ENCODE measurements around the gene RELB. TPM values are rescaled to one million over a fixed set of nuclear protein-coding genes. Genes with fewer than 3 reads are reported as not detected.

Gene RELB
- polyA plus RNA-seq, 3 donors: 4.0 to 7.8 (median 6.2) TPM

DNA sequence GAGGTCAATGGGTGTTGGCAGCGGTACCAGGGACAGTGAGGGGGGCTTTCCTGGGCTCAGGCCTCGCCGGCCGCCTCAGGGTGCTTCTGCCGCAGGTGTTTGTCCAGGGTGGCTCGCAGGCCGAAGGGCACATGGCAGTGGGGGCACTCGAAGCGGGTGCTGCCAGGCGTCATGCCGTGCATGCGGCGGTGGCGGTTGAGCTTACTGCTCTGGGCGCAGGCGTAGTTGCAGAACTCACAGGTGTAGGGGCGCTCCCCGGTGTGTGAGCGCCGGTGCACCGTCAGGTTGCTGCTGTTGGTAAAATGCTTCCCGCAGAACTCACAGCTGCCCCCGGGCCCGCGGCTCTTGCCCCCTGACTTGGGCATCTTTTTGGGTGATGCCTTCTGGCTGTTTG is 70.3 kb downstream of the RELB start:
- DNase-seq (ENCODE audit: extremely low read depth in 1 of 11, low read depth in 9 of 11, low spot score in 4 of 11): no peak

GRCh38 chr19:45071969-45072790 is 70.9 kb downstream of the RELB start:
- no peak for DNase-seq (ENCODE audit: extremely low read depth in 1 of 11, low read depth in 9 of 11, low spot score in 4 of 11)

- DNase-seq (ENCODE audit: extremely low read depth in 1 of 11, low read depth in 9 of 11, low spot score in 4 of 11): no peak
Measured at GRCh38 chr19:45074744-45075300, 73.6 kb downstream of the RELB start.

- DNase-seq (ENCODE audit: extremely low read depth in 1 of 11, low read depth in 9 of 11, low spot score in 4 of 11): no peak
Measured at GRCh38 chr19:45075301-45076028, 74.2 kb downstream of the RELB start.

DNA sequence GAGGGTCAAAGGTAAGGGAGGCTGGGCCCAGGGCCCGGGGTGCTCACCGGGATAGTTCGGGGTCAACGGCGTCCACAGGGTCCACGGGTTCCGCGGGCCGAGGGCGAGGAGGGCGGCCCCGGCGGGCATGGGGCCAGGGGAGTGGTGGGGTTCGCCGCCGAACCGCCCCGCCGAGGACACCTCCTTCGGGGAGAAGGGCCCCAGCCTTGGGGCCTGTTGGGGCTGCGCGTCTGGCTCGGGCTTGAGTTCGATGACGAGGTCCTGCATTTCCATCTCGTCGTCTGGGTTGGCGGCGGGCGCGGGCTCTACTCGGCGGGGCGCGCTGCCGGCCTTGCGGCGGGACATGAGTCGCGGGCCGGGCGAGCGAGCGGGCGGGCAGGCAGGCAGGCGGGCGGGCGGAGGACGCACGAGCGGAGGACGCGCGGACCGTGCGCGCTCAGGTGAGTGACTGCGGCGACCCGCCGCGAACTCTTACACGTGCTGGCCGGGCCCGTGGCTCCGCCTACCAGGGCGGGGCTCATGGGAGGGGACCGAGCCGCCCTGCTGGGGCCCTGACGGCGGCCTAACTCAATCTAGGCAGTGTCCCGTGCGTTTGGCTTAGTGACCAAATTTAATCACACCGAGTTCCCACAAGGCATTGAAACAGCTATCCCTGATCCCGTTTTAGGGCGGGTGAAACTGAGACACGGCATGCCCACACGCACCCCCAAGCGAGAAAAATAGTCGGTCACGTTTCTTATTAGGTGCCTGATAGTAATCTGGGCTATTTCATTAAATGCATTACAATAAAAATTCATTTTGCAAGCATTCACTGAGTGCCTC is 75.0 kb downstream of the RELB start, which contains the start of gene ZNF296:
Gene ZNF296 (minus strand): TSS at position 450 of the 822 bp plus-strand sequence. CDS start 105 bp downstream, at position 345.
- peak in 1 of 11 donors; percentile 38 for DNase-seq (ENCODE audit: extremely low read depth in 1 of 11, low read depth in 9 of 11, low spot score in 4 of 11)

DNA sequence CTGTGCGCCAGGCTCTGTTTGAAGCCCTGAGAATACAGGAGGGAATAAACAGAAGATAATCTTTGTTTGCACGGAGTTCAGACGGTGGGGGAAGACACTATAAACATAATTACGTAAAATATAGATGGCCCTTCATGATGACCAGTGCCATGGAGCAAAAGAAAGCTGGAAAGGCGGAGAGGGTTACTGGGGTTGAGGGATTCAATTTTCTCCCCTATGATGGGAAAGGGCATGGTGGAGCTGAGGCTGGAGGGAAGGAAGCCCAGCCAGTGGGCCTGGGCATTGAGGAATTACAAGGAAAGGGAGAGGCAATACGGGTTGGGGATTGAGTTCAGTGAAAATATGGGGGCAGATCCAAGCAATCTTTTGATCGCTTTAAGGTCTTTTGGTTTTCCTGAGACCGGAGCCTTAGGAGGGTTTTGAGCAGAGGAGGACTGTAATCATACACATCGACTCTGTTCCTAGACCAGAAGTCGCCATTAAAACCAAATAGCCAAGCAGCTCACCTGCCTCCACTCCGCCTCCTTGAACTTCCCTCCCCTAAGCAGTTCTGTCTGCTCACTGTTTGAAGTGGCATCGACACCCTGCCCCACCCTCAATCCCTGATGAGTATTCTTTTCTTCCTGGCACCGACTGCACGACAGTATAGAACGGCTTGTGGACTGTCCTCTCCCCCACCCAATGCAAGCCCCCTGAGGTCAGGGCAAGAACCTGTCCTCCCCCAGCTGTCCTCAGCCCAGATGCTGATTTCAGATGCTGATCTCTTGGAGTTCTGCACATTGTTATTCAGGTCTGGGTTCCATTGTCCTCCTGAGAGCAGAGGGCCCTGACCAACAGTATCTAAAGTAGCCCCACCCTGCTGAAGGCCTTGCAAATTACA is 75.8 kb downstream of the RELB start:
- DNase-seq (ENCODE audit: extremely low read depth in 1 of 11, low read depth in 9 of 11, low spot score in 4 of 11): no peak

DNA sequence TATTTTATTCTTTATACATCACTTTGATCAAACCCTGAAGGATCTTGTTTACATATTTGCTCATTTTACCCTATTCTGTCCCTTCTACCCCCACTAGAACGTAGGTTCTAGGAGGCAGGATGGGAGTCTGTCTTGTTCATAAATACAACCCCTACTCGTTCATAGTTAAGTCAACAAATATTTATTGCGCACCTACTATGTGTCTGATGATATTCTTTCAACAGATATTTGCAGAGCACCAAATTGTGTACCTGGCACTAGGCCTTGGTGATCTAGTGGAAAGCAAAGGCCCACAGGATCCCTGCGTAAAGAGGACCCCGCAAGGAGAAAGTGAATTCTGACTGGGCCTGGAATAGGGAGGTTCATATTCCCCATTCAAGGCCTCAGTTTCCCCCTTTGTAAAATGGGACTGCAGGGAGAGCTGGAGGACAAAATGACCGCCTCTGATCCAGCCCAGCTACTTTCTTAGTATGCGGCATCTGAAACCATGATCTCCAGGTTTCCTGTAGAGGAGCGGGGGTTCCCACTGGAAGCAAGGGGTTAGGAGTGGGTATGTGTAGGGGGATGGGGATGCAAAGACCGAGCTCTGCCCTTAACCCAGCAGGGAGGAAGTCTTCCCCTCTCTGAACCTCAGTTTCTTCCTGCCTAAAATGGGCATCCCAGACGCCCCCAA is 77.3 kb downstream of the RELB start:
- DNase-seq (ENCODE audit: extremely low read depth in 1 of 11, low read depth in 9 of 11, low spot score in 4 of 11): no peak

DNA sequence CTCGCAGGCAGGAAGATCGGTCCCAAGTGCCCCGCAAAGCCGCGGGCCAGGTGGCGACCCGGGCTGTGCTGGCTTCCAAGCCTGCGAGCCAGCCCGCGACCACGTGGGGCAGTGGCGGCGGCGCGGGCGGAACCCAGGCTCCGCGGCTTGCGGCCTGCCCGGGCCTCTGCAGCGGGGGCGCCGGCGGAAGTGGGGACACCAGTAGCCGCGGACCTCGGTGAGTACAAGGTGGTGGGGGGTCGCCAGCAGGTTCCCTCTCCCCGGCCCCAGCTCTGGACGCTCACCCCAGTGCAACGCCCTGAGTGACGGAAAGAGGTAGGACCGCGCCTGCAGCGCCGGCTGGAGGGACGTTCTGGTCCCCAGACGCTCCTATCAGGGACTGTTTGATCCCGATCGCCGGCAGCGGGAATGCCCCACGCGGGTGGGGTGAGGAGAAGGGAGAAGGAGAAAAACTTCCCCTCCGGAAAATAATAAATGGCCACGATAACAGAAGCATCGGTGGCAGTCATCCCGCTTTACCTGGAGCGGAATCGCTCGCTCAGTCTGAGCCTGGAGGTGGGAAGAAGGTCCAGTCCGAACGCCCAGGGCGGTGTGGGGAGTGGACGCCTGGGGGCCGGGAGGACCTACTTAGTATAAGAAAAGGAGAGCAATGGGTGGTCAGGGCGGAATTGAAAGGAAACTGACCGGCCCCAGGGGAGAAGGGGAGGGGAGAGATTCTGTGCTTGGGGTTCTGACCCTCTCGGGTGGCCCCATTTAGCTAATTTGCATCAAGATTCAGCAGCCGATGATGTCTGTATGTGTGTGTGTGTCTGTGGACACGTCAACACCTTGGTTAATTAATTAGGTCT is 78.0 kb downstream of the RELB start, which contains the start of gene GEMIN7:
Gene GEMIN7 (plus strand): TSS at position 198 of the 848 bp plus-strand sequence. CDS start 10,855 bp downstream, outside the sequence.
- DNase-seq (ENCODE audit: extremely low read depth in 1 of 11, low read depth in 9 of 11, low spot score in 4 of 11): peak in 3 of 11 donors; percentile 55 to 73 (median 62)

DNA sequence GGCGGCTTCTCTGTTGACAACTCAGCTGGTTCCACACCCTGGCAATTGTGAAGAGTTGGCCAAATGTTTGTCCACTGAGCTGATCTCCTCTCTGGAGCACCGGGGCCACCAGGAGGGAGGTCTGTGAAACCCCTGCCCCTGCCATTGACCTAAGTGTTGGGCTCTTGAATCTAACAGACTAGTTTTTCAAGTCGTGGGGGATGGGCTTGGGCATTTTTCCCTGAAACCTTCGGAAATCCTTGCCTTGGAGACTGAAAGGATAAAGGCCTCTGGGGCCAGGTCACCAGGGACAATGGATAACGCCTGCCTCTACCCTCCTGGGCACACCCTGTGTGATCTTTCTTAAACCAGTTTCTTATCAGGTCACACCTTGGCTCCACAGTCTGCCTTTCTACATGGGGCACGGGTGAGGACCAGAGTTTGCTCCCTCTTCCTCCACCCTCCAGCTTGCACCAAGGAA is 78.7 kb downstream of the RELB start:
- no peak for DNase-seq (ENCODE audit: extremely low read depth in 1 of 11, low read depth in 9 of 11, low spot score in 4 of 11)

DNA sequence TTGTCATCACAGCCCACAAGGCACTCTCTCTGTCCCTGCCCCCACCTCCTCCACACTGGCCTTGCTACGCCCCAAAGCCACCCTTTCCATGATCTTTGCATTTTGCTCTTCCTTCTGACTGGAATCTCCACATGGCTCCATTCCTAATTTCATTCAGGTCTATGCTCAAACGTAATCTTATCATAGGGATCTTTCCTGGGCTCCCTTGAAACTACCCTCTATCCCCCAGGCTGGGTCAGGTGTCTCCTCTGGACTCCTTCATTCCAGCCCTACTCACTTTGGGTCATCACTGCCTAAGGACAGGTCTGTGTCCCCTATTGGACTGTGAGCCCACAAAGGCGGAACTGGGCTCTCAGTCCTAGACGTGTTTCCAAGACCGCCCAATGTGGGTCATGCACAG is 80.9 kb downstream of the RELB start:
- DNase-seq (ENCODE audit: extremely low read depth in 1 of 11, low read depth in 9 of 11, low spot score in 4 of 11): no peak

GRCh38 chr19:45086480-45086879 is 85.2 kb downstream of the RELB start:
- no peak for DNase-seq (ENCODE audit: extremely low read depth in 1 of 11, low read depth in 9 of 11, low spot score in 4 of 11)

- no peak for DNase-seq (ENCODE audit: extremely low read depth in 1 of 11, low read depth in 9 of 11, low spot score in 4 of 11)
Measured at GRCh38 chr19:45087531-45087930, 86.3 kb downstream of the RELB start.

Other genes starting within 250 kb of the RELB start
- gene CBLC, start 223.6 kb upstream of the RELB start, polyA plus RNA-seq (ENCODE audit: insufficient read length in 3 of 3): 10 to 100 TPM in 1 of 3 donors, 1 to 10 TPM in 2; 5.4 to 10.1 (median 5.6) TPM
- 100 to 1,000 TPM; 433 to 689 (median 663) TPM for gene BCAM, start 192.4 kb upstream of the RELB start, polyA plus RNA-seq (ENCODE audit: insufficient read length in 3 of 3)
- 100 to 1,000 TPM; 152 to 171 (median 163) TPM for gene NECTIN2, start 155.2 kb upstream of the RELB start, polyA plus RNA-seq (ENCODE audit: insufficient read length in 3 of 3)
- 10 to 100 TPM; 38.5 to 53.5 (median 46.5) TPM for gene TOMM40, start 110.2 kb upstream of the RELB start, polyA plus RNA-seq (ENCODE audit: insufficient read length in 3 of 3)
- 100 to 1,000 TPM; 280 to 456 (median 412) TPM for gene APOE, start 95.7 kb upstream of the RELB start, polyA plus RNA-seq (ENCODE audit: insufficient read length in 3 of 3)
- gene APOC1, start 86.9 kb upstream of the RELB start, polyA plus RNA-seq (ENCODE audit: insufficient read length in 3 of 3): 10 to 100 TPM; 11.1 to 13.2 (median 11.4) TPM
- gene APOC4, start 59.2 kb upstream of the RELB start, polyA plus RNA-seq (ENCODE audit: insufficient read length in 3 of 3): not detected
- gene APOC2, start 55.4 kb upstream of the RELB start, polyA plus RNA-seq (ENCODE audit: insufficient read length in 3 of 3): 10 to 100 TPM; 13.6 to 16.6 (median 13.7) TPM
- 100 to 1,000 TPM; 113 to 136 (median 125) TPM for gene CLPTM1, start 46.1 kb upstream of the RELB start, polyA plus RNA-seq (ENCODE audit: insufficient read length in 3 of 3)
- gene CLASRP, start 37.6 kb downstream of the RELB start, polyA plus RNA-seq (ENCODE audit: insufficient read length in 3 of 3): 10 to 100 TPM; 65.0 to 86.5 (median 69.1) TPM
- 1 to 10 TPM in 2 of 3 donors, under 1 TPM in 1; 0.76 to 2.6 (median 1.4) TPM for gene ZNF296, start 75.0 kb downstream of the RELB start, polyA plus RNA-seq (ENCODE audit: insufficient read length in 3 of 3)
- 10 to 100 TPM; 17.8 to 25.9 (median 22.6) TPM for gene GEMIN7, start 77.8 kb downstream of the RELB start, polyA plus RNA-seq (ENCODE audit: insufficient read length in 3 of 3)
- 10 to 100 TPM; 23.3 to 39.5 (median 32.4) TPM for gene PPP1R37, start 91.7 kb downstream of the RELB start, polyA plus RNA-seq (ENCODE audit: insufficient read length in 3 of 3)
- under 1 TPM; 0.09 to 0.38 (median 0.13) TPM for gene NKPD1, start 159.5 kb downstream of the RELB start, polyA plus RNA-seq (ENCODE audit: insufficient read length in 3 of 3)
- 10 to 100 TPM; 29.4 to 46.9 (median 44.5) TPM for gene TRAPPC6A, start 176.8 kb downstream of the RELB start, polyA plus RNA-seq (ENCODE audit: insufficient read length in 3 of 3)
- 10 to 100 TPM in 2 of 3 donors, 1 to 10 TPM in 1; 9.1 to 10.5 (median 10.4) TPM for gene BLOC1S3, start 177.3 kb downstream of the RELB start, polyA plus RNA-seq (ENCODE audit: insufficient read length in 3 of 3)
- gene EXOC3L2, start 243.9 kb downstream of the RELB start, polyA plus RNA-seq (ENCODE audit: insufficient read length in 3 of 3): 10 to 100 TPM in 2 of 3 donors, 1 to 10 TPM in 1; 6.1 to 13.1 (median 12.3) TPM
- gene MARK4, start 249.8 kb downstream of the RELB start, polyA plus RNA-seq (ENCODE audit: insufficient read length in 3 of 3): 10 to 100 TPM; 39.0 to 43.3 (median 42.4) TPM

Measured in renal cortex interstitium (tissue), 11 donors.